Tibial nerve (tissue), 3 donors: ENCODE data around the gene CAMTA1.

Source experiments
- POLR2A ChIP-seq, 2 donors: fragments of 450-650 bp; IDR thresholded peaks; one replicate each; pipeline ENCODE4 v1.6.1; 2017; ENCODE audit warnings: antibody characterized with exemption in 2 of 2, mild to moderate bottlenecking in 2 of 2, moderate library complexity in 2 of 2
- TF ChIP-seq, protein P1 (sequence below), 5 experiments: fragments of 200-600 bp in 3 of 5; fragments of 450-650 bp in 2 of 5; sonication (generic) in 3 of 5; IDR thresholded peaks; one replicate each; pipeline ENCODE4 v1.5.1; 2016 to 2019; ENCODE audit warnings: antibody characterized with exemption in 5 of 5, mild to moderate bottlenecking in 3 of 5, moderate library complexity in 2 of 5

DNA sequence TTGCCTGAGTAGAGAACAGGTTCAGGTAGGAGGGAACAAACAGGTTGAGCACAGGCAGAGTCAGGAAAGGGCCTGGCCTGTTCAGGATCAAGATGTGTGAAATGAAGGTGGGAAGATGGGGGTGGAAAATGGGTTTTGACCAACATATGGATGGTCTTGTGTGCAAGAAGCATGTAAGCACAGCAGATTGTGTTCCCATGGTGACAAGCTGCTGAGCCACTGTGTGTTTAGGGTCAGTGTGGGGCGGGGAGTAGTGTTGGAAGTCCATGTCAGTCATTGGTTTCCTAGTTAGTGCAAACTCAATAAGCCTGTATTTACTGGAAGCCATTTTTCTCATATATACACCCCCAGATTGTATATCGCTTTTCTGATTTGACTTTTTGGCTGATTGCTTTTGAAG lies 111.9 kb downstream of the CAMTA1 start:
- TF ChIP-seq, protein P1, sequence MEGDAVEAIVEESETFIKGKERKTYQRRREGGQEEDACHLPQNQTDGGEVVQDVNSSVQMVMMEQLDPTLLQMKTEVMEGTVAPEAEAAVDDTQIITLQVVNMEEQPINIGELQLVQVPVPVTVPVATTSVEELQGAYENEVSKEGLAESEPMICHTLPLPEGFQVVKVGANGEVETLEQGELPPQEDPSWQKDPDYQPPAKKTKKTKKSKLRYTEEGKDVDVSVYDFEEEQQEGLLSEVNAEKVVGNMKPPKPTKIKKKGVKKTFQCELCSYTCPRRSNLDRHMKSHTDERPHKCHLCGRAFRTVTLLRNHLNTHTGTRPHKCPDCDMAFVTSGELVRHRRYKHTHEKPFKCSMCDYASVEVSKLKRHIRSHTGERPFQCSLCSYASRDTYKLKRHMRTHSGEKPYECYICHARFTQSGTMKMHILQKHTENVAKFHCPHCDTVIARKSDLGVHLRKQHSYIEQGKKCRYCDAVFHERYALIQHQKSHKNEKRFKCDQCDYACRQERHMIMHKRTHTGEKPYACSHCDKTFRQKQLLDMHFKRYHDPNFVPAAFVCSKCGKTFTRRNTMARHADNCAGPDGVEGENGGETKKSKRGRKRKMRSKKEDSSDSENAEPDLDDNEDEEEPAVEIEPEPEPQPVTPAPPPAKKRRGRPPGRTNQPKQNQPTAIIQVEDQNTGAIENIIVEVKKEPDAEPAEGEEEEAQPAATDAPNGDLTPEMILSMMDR (IDR thresholded peaks at IDR 0.05), result no peak
- no peak for TF ChIP-seq POLR2A (IDR thresholded peaks at IDR 0.05)
